SK-N-SH (cell line): ENCODE results near the gene LPP. TPM values are rescaled to one million over a fixed set of nuclear protein-coding genes. Genes with fewer than 3 reads are reported as not detected.

Source experiments
- CTCF ChIA-PET: fragments of 300-600, 350-600 bp; formaldehyde crosslinking; extraction: SDS; loops from one replicate; lab custom pipeline; 2021; lab: Yijun Ruan, JAX
- POLR2A ChIA-PET: fragments of 350-600 bp; sonication (Branson Sonifier 250); formaldehyde crosslinking; extraction: SDS; loops from one replicate; lab custom pipeline; 2020; ENCODE audit warnings: antibody characterized with exemption, inconsistent platforms; lab: Yijun Ruan, JAX
- DNase-seq: peaks from one replicate; pipeline ENCODE4 v3.0.0; 2012
- H2AFZ ChIP-seq: fragments of 200-600 bp; sonication (generic); 2 replicates; pipeline ENCODE4 v1.8.1; 2016; ENCODE audit warnings: antibody characterized with exemption, mild to moderate bottlenecking, low read depth
- H3F3A ChIP-seq: fragments of 200-600 bp; sonication (generic); replicated peaks from 2 replicates; pipeline ENCODE3; 2016; ENCODE audit warnings: antibody characterized with exemption, mild to moderate bottlenecking; ENCODE audit not compliant: insufficient read depth
- H3K27ac ChIP-seq, 2 experiments: fragments of 200-500 bp in 1 of 2; fragments of 200-600 bp in 1 of 2; sonication (Bioruptor generic) in 1 of 2; sonication (generic), shearing (Covaris generic) in 1 of 2; 2 replicates each; pipeline versions ENCODE4 v1.5.1 to v1.6.1; 2014 to 2016; ENCODE audit warnings: low read depth in 2 of 2, inconsistent platforms in 1 of 2, low read length in 1 of 2, mild to moderate bottlenecking in 1 of 2, mixed read lengths in 1 of 2
- H3K27me3 ChIP-seq: fragments of 200-600 bp; sonication (generic), shearing (Covaris generic); 2 replicates; pipeline ENCODE4 v1.6.1; 2016; ENCODE audit warnings: mixed run types; ENCODE audit not compliant: insufficient read depth
- H3K36me3 ChIP-seq, 2 experiments: fragments of 200-500 bp in 1 of 2; fragments of 200-600 bp in 1 of 2; sonication (Bioruptor generic) in 1 of 2; sonication (generic) in 1 of 2; replicated peaks in 1 of 2; 2 replicates each; pipeline versions ENCODE3 to v1.5.1; 2014 to 2016; ENCODE audit warnings: low read length in 1 of 2, mild to moderate bottlenecking in 1 of 2; ENCODE audit not compliant: insufficient read depth in 2 of 2, control insufficient read depth in 1 of 2
- H3K4me1 ChIP-seq, 2 experiments: fragments of 200-500 bp in 1 of 2; fragments of 200-600 bp in 1 of 2; sonication (Bioruptor generic) in 1 of 2; sonication (generic), shearing (Covaris generic) in 1 of 2; 2 replicates each; pipeline versions ENCODE4 v1.5.1 to v1.6.1; 2014 to 2016; ENCODE audit warnings: low read depth in 1 of 2, low read length in 1 of 2, mixed run types in 1 of 2; ENCODE audit not compliant: insufficient read depth in 2 of 2, control insufficient read depth in 1 of 2
- H3K4me2 ChIP-seq: fragments of 200-600 bp; sonication (generic), shearing (Covaris generic); 2 replicates; pipeline ENCODE4 v1.6.1; 2017; ENCODE audit warnings: mixed run types
- H3K4me3 ChIP-seq, 2 experiments: fragments of 200-500 bp in 1 of 2; fragments of 200-600 bp in 1 of 2; sonication (Bioruptor generic) in 1 of 2; sonication (generic), shearing (Covaris generic) in 1 of 2; 2 replicates each; pipeline versions ENCODE4 v1.5.1 to v1.8.1; 2014 to 2016; ENCODE audit warnings: low read depth in 2 of 2, inconsistent platforms in 1 of 2, low read length in 1 of 2, mild to moderate bottlenecking in 1 of 2, mixed read lengths in 1 of 2, moderate library complexity in 1 of 2
- H3K79me2 ChIP-seq: fragments of 200-600 bp; sonication (generic); 2 replicates; pipeline ENCODE4 v1.8.1; 2017; ENCODE audit warnings: mild to moderate bottlenecking; ENCODE audit not compliant: insufficient read depth
- H3K9ac ChIP-seq: fragments of 200-600 bp; sonication (generic); 2 replicates; pipeline ENCODE4 v1.6.1; 2017; ENCODE audit warnings: mixed run types
- H3K9me2 ChIP-seq: fragments of 200-600 bp; sonication (generic); 2 replicates; pipeline ENCODE4 v1.6.1; 2017; ENCODE audit warnings: mixed run types
- H3K9me3 ChIP-seq: fragments of 200-600 bp; sonication (generic); 2 replicates; pipeline ENCODE4 v1.6.1; 2017; ENCODE audit warnings: mixed run types, mild to moderate bottlenecking, moderate library complexity
- H4K20me1 ChIP-seq: fragments of 200-600 bp; sonication (generic); 2 replicates; pipeline ENCODE4 v1.6.1; 2017; ENCODE audit warnings: mild to moderate bottlenecking, mixed run types; ENCODE audit not compliant: insufficient read depth
- CHD2 ChIP-seq: fragments of 150-350 bp; IDR thresholded peaks from 2 replicates; pipeline ENCODE4 v1.6.1; 2018; ENCODE audit warnings: low read length; ENCODE audit not compliant: partially characterized antibody
- ELF1 ChIP-seq: IDR thresholded peaks from 2 replicates; pipeline ENCODE4 v1.4.0; 2012
- FOXJ3 ChIP-seq: sonication (generic); formaldehyde crosslinking; IDR thresholded peaks from 2 replicates; pipeline ENCODE4 v1.5.1; 2020; ENCODE audit warnings: mild to moderate bottlenecking, missing genetic modification reagents
- GABPA ChIP-seq: IDR thresholded peaks from 2 replicates; pipeline ENCODE4 v1.4.0; 2012; ENCODE audit warnings: low read depth, mild to moderate bottlenecking
- GATA2 ChIP-seq: sonication (generic); formaldehyde crosslinking; IDR thresholded peaks from 2 replicates; pipeline ENCODE4 v1.5.0; 2020; ENCODE audit warnings: mild to moderate bottlenecking, missing genetic modification reagents
- IRF3 ChIP-seq: fragments of 150-350 bp; IDR thresholded peaks from 2 replicates; pipeline ENCODE4 v1.6.1; 2016; ENCODE audit warnings: mild to moderate bottlenecking, low read depth, low read length
- JUND ChIP-seq: IDR thresholded peaks from 2 replicates; pipeline ENCODE4 v1.4.0; 2012
- MXI1 ChIP-seq: IDR thresholded peaks from 2 replicates; pipeline ENCODE4 v1.6.1; 2012; ENCODE audit warnings: mild to moderate bottlenecking, low read depth, low read length, improper control_type of control experiment
- NFIC ChIP-seq: IDR thresholded peaks from 2 replicates; pipeline ENCODE4 v1.4.0; 2012; ENCODE audit warnings: borderline replicate concordance
- NRF1 ChIP-seq: IDR thresholded peaks from 2 replicates; pipeline ENCODE4 v1.6.1; 2012; ENCODE audit warnings: low read depth, mild to moderate bottlenecking, low read length
- RCOR1 ChIP-seq: fragments of 150-350 bp; IDR thresholded peaks from 2 replicates; pipeline ENCODE4 v1.6.1; 2017; ENCODE audit warnings: antibody characterized with exemption, low read length
- RFX5 ChIP-seq: IDR thresholded peaks from 2 replicates; pipeline ENCODE4 v1.6.1; 2012; ENCODE audit warnings: mild to moderate bottlenecking, improper control_type of control experiment, low read length
- RXRA ChIP-seq: IDR thresholded peaks from 2 replicates; pipeline ENCODE4 v1.4.0; 2012; ENCODE audit warnings: low read depth, mild to moderate bottlenecking, borderline replicate concordance
- TCF12 ChIP-seq: IDR thresholded peaks from 2 replicates; pipeline ENCODE4 v1.4.0; 2012
- WGBS: methylation state at CpG from one replicate; pipeline ENCODE4 v1.1.6; 2017; ENCODE audit warnings: low lambda C conversion rate; 5-methylcytosine and 5-hydroxymethylcytosine counted together
- polyA plus RNA-seq, 3 experiments: library from polyadenylated mRNA; depleted of rRNA; stranded (reverse); fragments of >200 nt; gene quantifications; 2 replicates each; pipeline ENCODE4 v1.2.3, GENCODE V29; 2012
- TF ChIP-seq, protein P1 (sequence below): IDR thresholded peaks from 2 replicates; pipeline ENCODE4 v1.4.0; 2012; ENCODE audit warnings: low read depth, borderline replicate concordance
- TF ChIP-seq, protein P2 (sequence below): IDR thresholded peaks from 2 replicates; pipeline ENCODE4; 2012
- TF ChIP-seq, protein P3 (sequence below): IDR thresholded peaks from 2 replicates; pipeline ENCODE4 v1.6.1; 2012; ENCODE audit warnings: mild to moderate bottlenecking, low read depth, low read length, moderate library complexity
- TF ChIP-seq, protein P4 (sequence below): IDR thresholded peaks from 2 replicates; pipeline ENCODE4 v1.4.0; 2012; ENCODE audit warnings: low read depth

Gene LPP
- polyA plus RNA-seq, 1 of the 3 experiments (the other 2 are of a cell fraction), result 6.6 TPM

DNA sequence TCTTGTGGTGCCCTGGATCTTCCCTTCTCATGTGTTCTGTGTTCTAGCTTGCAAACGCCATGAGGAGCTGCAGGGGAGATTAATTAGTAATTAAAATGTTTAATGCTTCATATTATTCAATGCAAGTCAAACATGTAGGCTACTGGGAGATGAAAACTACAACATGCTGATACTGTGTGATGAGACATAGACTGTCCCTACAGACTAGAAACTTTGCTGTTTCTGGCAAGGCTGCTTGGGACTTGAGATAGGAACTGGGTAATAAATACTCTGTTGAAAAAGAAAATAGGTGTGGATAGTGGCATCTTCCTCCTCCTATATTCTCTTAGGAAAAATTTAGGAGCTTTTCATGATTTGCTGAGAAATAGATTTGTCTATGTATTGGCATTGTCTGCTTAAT lies 379.2 kb downstream of the LPP start:
- Histone ChIP-seq H3K79me2 (peaks cover 66% of the 10 kb centered on the region; the same call in 1 of the 2 replicates), H3K27ac (no peak overlapping the region; a peak in 1 of 4 replicates), H3F3A (peaks cover 13% of the 10 kb centered on the region), H3K27me3 (no peaks in the 10 kb centered on the region), H4K20me1 (no peaks in the 10 kb centered on the region; the same call in 1 of the 2 replicates), H3K9me2 (no peaks in the 10 kb centered on the region), H3K9ac (no peak overlapping the region), H3K4me3 (no peak overlapping the region), H3K4me2 (0 out of 2 replicates have a peak overlapping the region, but pooled peaks have one; percentile 10), H2AFZ (no peak overlapping the region), H3K36me3 (peaks cover 0 to 3% of the 10 kb centered on the region in 2 experiments), H3K9me3 (no peaks in the 10 kb centered on the region), H3K4me1 (peaks cover 0 to 18% of the 10 kb centered on the region in 2 experiments; a peak in 2 of 4 replicates)
- no peak for DNase-seq
- ChIA-PET POLR2A (no interaction called here), CTCF (interaction anchor here (1.2 kb wide), 1 partner anchor 794 kb away, joined by 3 read pairs; no protein-coding TSS in a partner anchor)
- 79% methylated on average over 1 of the region's 1 CpG for WGBS
- TF ChIP-seq TCF12, result no peak
- no peak for TF ChIP-seq FOXJ3
- no peak for TF ChIP-seq RCOR1
- TF ChIP-seq RXRA, result no peak
- no peak for TF ChIP-seq ELF1
- TF ChIP-seq, protein P1, sequence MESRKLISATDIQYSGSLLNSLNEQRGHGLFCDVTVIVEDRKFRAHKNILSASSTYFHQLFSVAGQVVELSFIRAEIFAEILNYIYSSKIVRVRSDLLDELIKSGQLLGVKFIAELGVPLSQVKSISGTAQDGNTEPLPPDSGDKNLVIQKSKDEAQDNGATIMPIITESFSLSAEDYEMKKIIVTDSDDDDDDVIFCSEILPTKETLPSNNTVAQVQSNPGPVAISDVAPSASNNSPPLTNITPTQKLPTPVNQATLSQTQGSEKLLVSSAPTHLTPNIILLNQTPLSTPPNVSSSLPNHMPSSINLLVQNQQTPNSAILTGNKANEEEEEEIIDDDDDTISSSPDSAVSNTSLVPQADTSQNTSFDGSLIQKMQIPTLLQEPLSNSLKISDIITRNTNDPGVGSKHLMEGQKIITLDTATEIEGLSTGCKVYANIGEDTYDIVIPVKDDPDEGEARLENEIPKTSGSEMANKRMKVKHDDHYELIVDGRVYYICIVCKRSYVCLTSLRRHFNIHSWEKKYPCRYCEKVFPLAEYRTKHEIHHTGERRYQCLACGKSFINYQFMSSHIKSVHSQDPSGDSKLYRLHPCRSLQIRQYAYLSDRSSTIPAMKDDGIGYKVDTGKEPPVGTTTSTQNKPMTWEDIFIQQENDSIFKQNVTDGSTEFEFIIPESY, result no peak
- TF ChIP-seq NFIC, result no peak
- TF ChIP-seq JUND, result no peak
- TF ChIP-seq RFX5, result no peak
- TF ChIP-seq CHD2, result no peak
- TF ChIP-seq IRF3, result no peak
- TF ChIP-seq, protein P2, sequence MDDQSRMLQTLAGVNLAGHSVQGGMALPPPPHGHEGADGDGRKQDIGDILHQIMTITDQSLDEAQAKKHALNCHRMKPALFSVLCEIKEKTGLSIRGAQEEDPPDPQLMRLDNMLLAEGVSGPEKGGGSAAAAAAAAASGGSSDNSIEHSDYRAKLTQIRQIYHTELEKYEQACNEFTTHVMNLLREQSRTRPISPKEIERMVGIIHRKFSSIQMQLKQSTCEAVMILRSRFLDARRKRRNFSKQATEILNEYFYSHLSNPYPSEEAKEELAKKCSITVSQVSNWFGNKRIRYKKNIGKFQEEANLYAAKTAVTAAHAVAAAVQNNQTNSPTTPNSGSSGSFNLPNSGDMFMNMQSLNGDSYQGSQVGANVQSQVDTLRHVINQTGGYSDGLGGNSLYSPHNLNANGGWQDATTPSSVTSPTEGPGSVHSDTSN, result no peak
- no peak for TF ChIP-seq GATA2
- TF ChIP-seq, protein P3, sequence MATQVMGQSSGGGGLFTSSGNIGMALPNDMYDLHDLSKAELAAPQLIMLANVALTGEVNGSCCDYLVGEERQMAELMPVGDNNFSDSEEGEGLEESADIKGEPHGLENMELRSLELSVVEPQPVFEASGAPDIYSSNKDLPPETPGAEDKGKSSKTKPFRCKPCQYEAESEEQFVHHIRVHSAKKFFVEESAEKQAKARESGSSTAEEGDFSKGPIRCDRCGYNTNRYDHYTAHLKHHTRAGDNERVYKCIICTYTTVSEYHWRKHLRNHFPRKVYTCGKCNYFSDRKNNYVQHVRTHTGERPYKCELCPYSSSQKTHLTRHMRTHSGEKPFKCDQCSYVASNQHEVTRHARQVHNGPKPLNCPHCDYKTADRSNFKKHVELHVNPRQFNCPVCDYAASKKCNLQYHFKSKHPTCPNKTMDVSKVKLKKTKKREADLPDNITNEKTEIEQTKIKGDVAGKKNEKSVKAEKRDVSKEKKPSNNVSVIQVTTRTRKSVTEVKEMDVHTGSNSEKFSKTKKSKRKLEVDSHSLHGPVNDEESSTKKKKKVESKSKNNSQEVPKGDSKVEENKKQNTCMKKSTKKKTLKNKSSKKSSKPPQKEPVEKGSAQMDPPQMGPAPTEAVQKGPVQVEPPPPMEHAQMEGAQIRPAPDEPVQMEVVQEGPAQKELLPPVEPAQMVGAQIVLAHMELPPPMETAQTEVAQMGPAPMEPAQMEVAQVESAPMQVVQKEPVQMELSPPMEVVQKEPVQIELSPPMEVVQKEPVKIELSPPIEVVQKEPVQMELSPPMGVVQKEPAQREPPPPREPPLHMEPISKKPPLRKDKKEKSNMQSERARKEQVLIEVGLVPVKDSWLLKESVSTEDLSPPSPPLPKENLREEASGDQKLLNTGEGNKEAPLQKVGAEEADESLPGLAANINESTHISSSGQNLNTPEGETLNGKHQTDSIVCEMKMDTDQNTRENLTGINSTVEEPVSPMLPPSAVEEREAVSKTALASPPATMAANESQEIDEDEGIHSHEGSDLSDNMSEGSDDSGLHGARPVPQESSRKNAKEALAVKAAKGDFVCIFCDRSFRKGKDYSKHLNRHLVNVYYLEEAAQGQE, result no peak
- no peak for TF ChIP-seq NRF1
- TF ChIP-seq, protein P4, sequence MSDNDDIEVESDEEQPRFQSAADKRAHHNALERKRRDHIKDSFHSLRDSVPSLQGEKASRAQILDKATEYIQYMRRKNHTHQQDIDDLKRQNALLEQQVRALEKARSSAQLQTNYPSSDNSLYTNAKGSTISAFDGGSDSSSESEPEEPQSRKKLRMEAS, result no peak
- TF ChIP-seq MXI1, result no peak
- no peak for TF ChIP-seq GABPA
